GM20000 (cell line): ENCODE data around the gene RPS6KA5.

Experiments
- DNase-seq: peaks from one replicate; pipeline ENCODE4 v3.0.0; 2012; ENCODE audit warnings: low spot score
- TF ChIP-seq, protein P1 (sequence below): IDR thresholded peaks from 2 replicates; pipeline ENCODE4 v1.5.1; 2012; ENCODE audit warnings: mild to moderate bottlenecking, control low read depth; ENCODE audit errors: extremely low read depth, missing control alignments

The RPS6KA5 gene

DNA sequence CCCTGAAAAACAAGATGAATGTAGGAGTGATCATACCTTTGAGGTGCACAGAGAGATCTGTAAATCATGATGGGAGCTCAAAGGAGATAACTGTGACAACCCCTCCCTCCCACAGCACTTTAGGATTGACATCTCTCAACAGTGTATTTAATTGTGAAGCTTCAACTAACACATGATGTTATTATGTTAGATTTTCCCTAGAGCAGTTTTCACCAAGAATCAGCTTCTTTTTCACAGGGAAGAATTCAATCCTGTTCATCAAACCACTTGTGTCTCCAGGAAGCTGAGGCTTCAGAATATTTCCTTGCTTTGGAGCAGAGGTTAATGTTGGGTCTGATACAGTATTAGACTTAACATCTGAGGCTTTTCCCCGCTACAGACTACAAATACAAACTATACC lies 11.8 kb downstream of the RPS6KA5 start:
- TF ChIP-seq, protein P1, sequence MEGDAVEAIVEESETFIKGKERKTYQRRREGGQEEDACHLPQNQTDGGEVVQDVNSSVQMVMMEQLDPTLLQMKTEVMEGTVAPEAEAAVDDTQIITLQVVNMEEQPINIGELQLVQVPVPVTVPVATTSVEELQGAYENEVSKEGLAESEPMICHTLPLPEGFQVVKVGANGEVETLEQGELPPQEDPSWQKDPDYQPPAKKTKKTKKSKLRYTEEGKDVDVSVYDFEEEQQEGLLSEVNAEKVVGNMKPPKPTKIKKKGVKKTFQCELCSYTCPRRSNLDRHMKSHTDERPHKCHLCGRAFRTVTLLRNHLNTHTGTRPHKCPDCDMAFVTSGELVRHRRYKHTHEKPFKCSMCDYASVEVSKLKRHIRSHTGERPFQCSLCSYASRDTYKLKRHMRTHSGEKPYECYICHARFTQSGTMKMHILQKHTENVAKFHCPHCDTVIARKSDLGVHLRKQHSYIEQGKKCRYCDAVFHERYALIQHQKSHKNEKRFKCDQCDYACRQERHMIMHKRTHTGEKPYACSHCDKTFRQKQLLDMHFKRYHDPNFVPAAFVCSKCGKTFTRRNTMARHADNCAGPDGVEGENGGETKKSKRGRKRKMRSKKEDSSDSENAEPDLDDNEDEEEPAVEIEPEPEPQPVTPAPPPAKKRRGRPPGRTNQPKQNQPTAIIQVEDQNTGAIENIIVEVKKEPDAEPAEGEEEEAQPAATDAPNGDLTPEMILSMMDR, result no peak
- no peak for DNase-seq

DNA sequence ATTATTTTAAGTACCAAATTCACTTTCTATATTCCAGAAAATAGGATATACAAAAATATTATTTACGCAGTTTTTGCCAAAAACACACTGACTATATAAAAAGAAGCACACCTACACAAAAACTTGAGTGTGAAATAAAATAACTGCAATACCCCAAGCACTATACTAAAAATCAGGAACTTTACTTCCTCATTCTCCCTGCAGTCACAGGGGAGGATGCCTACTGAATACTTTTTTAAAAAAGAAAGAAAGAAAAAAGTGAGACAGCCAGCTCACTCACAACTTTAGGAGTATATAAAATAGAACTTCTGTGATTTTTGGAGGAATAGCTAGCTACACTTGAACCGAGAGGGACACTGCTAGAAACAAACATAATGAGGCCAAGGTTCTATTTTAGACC lies 12.2 kb downstream of the RPS6KA5 start:
- TF ChIP-seq, protein P1, result no peak
- no peak for DNase-seq

DNA sequence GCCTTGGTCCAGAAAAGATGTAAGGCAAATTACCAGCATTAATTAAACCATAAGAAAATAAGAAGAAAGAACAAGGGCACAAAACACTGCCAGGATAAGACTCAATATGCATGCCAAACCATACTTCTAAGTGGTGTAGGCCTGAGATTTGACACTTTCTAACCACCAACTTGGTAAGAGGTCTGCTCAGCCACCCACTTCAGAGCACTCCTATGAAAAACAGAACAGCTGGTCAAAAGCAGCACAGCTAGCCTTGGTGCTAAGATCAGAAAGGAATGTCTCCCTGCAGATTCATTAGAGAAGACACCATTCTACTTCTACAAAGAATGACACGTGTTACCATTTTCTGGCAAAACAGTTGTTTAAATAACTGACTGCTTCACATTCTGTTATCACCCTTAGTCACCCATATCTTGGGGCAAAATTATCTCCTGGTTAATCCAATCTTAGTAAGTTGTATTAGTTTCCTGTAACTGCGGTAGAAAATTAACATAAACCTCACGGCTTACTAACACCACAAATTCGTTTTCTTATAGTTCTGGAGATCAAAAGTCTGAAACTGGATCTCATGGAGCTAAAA lies 13.2 kb downstream of the RPS6KA5 start:
- TF ChIP-seq, protein P1, result no peak
- no peak for DNase-seq

DNA sequence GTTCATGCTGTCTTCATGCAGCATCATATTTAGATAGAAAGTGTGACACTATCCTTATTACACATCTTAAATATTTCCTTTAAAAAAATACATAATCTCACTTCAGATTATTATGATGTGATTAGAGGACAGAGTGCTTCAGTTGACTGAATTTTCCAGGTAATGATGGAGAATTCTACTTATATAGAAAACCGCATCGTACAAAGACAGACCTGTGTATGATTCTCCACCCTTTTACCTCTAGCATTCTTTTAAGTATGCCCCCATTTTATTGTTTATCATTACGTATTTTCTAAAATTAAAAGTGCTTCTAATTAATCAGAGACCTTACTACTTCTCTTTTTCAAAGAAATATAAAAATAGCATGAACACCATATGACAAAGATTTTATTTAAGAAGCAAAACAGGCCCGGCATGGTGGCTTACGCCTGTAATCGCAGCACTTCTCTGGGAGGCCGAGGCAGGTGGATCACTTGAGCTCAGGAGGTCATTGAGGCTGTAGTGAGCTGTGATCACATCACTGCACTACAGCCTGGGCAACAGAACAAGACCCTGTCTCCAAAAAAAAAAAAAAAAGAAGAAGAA lies 13.9 kb downstream of the RPS6KA5 start:
- TF ChIP-seq, protein P1, result no peak
- DNase-seq, result no peak

DNA sequence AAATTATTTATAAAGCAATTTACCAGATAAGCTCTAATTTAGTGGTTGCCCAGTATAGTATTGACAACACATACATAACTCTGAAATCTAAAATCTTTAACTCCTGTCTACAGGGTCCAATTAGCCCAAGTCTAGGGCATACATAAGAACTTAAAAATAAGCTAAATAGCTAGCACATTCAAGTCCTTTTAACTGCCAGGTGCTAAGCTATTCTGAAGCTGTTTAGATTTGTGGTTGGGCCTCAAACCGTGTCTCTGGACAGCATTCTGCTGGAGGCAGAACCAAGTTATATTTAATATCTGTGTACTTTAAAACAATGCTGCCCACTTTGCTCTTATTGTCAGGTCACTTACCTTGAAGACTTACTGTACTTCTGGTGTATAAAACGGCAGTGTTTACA lies 19.0 kb downstream of the RPS6KA5 start:
- TF ChIP-seq, protein P1, result no peak
- no peak for DNase-seq

DNA sequence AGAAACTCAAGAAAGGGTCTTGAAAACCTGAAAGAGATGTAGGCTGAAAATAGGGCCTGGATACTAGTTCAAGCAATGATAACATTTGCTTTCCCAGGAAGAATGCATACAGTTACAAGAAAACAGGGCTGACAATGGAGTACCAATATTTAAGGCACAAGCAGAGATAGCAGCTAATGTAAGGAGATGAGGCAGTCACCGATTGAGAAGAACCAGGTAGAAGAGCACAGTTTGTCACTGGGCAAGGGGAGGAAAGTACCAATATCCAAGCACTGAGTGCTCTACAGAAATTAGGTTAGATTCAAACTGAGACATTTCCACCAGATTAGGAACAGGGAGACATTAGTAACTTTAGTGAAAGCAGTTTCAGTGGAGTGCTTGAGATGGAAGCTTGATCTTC lies 19.9 kb downstream of the RPS6KA5 start:
- TF ChIP-seq, protein P1, result no peak
- DNase-seq, result no peak

DNA sequence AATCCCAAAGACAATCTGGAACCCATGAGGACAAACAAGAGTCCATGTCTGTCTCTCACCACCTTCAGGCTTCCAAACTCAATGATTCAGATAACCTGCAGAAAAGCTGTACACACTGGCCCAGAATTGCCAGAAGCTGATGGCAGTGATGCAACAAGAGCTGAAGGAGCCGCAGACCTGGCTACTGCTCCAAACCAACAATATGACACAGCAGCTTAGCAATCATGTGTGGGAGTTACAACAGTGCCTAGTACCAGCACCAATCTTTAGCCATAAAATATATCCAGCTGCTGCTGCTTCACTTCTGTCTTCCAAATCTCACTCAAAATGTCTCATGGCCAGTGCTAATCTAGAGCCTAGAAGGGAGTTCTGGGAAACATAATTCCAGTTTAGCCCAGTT lies 22.0 kb downstream of the RPS6KA5 start:
- TF ChIP-seq, protein P1, result no peak
- no peak for DNase-seq
